ENCODE measurements around the gene ADAMTS17.

Gene ADAMTS17

DNA sequence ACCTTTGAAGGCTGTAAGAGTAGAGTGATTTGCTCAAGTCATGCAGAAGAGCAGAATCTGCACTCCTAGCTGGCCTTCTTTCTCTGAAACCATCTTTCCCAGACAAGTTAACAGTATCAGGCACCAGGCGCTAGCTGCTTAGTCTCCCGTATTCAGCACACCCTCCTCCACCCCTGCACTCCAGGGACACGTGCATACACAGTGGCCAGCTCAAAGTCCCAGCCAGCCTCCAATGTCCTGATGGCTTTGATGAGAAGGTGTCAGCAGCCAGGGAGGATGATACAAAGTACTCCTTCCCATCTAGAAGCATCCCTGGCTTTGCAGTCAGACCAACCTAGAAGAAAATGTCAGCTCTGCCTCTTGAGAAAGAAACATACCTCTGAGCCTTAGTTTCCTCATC, 177.8 kb downstream of the ADAMTS17 start:
- no peak for DNase-seq

DNA sequence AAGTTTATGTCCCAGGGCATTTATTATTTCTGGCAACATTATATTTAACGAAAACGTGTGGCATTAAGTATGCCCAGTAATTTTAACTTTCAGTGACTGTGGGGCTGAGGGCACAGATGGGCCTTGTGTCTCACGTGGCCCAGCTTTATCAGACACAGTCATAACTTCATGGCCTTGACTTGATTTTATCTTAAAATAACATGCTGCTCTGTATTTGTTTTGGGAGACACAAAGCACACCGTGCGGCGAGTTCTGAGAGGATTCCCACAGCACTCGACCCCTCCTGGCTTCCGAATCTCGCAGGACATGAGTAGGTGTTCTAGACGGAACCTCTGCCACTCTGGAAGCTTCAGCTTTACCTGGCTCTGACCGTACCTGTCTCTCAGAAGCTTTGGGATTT, 180.8 kb downstream of the ADAMTS17 start:
- no peak for DNase-seq

DNA sequence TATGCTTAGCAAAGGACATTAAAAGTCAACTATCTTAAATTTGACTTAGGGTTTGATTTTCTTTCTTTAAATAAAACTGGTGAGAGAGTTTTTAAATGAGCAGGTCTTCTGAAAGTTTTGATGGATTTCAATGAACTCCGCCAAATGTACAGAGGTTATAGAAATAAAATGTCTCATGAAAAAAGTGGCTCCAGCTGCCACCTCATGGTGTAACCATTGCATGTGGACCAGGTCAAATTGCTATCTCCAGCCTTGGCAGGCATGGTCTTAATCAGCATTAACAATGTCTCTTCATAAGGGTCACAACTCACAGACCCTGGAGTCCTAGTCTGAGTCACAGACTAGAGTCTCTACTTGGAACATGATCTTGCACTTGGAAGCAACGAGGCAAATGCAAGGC, 182.3 kb downstream of the ADAMTS17 start:
- DNase-seq, result no peak

DNA sequence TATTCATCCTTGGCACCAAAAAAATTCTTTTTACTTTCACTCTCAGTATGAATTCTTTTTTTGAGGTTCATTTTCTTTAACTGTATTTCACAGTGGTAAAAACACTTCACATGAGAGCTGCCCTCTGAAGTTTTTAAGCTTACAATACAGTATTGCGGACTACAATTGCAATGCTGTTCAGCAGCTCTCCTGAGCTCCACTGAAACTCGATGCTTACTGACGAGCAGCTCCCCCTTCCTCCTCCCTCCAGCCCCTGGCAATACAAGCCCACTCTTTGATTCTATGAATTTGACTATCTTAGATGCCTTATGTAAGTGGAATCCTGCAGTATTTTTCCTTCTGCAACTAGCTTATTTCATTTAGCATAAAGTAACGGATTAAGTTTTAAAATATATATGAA, 183.4 kb downstream of the ADAMTS17 start:
- no peak for DNase-seq

DNA sequence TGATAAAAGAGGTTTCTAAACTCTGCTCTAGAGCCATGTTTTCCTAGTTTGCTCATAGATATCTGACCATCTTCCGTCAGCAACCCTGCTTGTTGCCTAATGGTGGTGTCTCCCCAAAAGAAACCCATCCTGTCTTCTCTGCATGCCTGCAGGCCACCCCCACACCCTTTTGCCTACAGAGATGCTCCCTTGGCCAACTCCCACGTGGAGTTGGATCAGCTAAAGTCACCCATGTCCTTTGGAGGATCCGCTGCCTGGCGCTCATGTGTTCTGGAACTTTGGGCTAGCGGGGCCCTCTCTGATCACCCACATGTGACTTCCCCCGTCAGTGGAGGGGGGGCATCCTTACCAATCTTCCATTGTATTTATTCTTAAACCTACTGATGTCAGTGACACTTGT, 185.6 kb downstream of the ADAMTS17 start:
- no peak for DNase-seq

DNA sequence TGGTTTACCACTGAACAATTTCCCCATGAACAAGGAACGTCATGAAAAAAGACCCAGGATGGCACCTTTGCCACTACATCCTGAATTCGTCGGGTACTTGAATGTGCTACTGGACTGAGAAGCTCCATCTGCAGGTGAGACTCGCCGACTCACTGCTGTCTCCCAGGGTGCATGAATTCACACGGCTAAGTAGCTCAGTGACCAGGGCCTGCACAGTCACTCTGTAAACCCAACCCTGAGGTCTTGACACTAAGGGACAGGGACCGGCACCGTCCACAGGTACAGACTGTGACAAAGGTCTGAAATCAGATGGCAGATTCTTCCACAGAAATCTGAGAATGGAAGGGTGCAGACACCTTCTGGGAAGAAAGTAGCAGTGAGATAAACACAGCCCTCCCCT, 187.4 kb downstream of the ADAMTS17 start:
- DNase-seq, result no peak

DNA sequence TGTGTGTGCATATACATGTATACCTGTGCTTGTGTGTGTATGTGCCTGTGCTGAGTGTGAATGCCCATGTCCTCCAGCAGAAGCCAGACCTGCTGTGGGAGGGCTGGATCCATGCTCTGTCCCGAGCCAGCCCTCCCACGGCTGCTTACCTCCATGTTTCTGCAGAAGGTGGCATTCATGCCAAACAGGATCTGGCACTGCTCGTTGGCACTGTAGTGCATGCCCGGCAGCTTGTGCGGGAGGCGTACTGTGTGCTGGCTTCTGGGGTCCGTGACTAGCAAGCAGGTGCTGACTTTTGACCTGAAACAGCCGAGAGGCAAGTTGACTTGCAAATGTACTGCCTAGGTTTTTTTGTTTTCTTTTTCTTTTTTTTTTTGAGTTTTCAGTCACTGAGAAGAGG, 189.3 kb downstream of the ADAMTS17 start:
- DNase-seq, result no peak

DNA sequence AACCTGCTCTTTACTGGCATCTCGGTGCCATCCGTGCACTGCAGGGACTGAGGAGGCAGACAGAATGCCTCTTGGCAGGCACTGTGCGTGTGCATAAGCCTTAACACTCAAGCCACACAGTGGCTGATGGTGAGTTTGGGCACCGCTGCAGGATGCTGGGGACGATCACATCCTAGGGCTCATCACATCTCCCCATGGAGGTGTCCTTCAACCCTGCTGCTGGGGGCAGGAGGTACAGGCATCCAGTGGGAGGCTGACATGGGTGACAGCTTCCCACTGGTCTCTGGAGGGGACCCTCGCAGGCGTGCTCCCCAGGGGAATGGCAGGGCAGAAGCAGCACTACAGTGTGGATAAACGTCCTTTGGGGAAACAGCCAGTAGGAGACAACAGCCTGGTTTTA, 190.9 kb downstream of the ADAMTS17 start:
- no peak for DNase-seq

DNA sequence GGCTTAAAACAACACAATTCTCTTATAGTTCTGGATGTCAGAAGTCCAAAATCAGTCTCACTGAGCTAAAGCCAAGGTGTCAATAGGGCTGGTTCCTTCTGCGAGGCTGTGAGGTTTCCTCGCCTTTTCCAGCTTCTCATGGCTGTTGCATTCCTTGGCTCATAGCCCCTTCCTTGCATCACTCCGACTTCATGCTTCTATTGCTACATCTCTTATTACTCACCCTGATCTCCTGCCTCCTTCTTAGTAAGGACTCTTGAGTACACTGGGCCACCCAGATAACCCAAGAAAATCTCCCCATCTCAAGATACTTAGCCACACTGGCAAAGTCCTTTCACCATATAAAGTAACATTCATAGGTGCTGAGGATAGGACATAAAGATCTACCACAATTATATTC, 193.9 kb downstream of the ADAMTS17 start:
- DNase-seq, result no peak

DNA sequence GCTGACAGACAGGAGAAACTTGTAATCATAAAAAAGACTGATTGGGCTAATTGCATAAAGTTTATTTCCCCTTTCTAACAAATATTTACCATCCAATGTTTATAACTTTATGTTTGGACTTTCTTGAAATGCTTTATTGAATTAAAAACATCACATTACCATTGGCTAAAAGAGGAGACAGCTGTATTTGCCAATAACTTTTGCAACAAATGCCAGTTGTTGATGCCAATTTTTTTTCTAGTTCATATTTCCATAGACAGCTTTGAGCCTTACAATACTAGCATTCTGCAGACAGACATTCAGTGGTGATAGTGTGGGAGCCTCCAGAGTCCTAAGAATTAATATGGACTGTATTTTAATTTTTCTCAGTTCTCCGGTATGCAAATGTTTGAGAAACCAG, 198.4 kb downstream of the ADAMTS17 start:
- no peak for DNase-seq

DNA sequence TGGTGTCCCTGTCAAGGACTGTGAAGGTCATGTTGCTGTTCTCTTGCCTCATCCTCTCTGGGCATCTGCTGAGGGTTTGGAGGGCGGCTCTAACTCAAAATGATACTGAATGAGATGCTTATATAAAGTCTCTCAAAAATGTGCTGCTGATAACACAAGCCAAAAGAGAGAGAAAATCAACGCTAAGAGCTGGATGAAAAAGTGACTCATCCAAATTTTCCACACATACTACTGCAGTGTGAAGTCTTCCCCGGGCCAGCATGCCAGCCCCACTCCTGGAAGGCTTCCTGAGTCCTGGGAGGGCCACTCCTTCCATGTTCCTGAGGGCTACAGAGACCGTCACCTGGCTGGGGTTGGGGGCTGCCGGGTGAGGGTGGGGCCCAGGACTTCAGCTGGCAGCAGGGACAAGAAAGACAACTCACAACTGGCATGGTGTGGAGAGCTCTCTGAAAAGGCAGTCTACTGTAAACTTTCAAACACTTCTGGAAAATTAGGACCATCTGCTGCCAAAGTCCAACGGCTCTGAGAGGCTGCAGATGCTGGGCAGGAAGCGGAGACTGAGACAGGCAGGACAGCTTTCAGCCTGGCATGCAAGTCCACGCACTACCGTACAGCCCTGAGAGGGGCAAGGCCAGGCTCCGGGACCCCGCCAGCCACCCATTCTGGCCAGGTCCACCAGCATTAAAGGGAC, 200.3 kb downstream of the ADAMTS17 start:
- no peak for DNase-seq

DNA sequence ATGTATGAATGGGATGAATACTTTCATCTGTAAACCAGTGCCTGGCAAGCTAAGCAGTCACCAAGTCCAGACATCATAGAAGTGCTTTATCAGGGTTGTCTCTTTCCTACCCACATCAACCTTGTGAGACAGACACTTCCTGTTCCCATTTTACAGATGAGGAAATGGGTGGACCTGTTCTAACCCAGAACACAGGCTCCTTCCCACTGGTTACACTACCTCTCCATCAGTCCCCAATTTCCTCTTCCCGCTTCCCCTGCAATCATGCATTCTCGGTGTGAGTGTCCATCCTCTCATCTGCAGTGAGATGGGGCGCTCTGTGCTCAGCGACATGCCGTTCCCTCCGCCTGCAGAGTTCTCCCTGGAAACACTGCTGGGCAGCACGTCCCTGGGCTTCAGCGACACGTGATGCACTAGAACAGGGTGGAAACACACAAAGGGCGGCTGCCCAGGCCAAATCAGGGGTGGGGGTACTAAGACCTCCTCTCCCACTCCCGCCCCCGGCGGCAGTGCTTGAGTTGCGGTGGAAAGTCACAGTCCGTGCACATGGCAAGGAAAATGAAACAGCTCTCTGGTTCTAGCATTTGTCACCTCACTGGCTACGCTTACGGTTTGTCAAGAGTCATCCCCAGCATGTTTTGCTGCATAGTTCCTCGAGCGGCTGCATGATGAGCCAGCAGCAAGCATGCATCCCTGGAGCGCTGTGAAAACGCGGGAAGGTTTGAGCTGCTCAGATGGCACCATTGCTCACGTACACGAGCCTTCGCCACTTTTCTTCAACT, 201.1 kb downstream of the ADAMTS17 start:
- DNase-seq, result no peak

DNA sequence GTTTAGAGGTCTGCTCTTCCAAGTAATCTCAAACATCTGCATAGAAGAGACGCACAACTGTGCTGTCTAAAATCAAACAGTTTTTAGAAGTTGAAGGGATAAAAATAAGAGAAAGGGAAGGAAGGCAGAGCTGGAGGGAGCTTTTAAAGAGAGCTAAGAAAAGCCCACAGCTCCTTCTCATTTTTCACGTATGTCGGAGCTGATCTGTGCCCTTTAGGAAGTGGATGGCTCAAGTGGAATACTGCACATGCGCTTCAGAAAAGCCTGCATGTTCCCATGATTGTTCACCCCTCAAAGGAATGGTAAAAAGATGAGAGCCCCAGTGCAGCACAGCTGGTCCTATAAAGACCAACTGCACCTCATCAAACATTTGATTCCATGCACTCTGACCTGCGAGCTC, 207.2 kb downstream of the ADAMTS17 start:
- DNase-seq, result no peak

DNA sequence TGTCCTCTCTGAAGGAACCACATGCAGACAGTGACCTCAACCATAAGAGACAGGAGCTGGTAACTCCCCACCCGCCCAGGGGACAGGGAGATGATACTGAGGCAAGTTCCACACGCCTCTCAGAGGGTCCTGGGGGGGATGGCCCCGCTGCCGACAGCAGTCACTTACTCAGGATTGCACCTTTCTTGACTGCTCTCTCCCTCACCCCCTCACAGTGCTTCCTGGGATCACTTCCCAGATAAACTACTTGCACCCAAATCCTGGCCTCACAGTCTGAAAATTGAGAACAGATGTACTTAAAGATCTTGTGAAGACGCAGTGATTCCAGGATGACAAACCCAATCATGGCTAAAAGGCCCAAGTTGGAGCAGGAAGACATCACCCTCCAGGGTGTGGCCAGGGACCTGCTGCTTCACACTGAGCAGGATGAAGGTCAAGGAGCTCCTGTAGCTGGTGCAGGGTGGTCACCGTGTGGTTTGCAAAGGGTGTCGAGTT, 207.6 kb downstream of the ADAMTS17 start:
- no peak for DNase-seq

DNA sequence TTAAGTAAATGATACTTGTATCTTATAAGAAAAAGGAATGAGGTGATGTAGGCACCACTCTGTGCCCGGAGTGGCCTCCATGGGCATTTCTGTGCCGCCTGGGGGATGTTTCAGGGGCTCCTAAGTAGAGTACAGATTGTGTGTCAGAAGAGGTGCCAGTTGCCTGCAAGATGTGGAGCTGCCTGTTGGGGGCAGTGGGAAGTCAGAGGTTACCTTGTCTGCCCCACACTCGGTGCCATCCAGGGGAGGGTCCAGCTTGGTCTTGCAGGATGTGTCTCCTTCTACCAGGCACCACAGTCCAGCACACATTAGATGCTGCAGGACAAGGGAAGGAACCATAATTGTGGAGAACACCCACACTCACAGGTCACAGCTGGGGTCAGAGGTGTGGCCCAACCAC, 208.8 kb downstream of the ADAMTS17 start:
- no peak for DNase-seq

DNA sequence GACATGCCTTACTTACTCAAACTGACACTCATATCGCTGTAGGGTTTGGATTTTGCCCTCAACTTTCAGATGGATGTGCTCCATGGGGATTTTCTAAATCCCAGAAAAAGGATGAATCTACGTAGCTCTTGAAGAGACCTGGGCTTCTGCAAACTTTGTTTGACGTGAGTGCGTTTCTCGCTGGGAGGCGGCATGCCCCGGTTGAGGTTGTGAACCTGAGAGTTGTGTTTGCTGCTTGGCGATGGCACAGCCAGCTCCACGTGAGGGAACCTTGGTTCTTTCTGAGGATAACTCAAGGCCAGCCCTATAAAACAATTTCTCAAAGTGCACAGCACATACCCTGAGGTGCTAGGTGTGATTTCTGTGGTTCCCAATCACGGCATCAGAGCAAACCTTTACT, 209.5 kb downstream of the ADAMTS17 start:
- DNase-seq, result no peak

DNA sequence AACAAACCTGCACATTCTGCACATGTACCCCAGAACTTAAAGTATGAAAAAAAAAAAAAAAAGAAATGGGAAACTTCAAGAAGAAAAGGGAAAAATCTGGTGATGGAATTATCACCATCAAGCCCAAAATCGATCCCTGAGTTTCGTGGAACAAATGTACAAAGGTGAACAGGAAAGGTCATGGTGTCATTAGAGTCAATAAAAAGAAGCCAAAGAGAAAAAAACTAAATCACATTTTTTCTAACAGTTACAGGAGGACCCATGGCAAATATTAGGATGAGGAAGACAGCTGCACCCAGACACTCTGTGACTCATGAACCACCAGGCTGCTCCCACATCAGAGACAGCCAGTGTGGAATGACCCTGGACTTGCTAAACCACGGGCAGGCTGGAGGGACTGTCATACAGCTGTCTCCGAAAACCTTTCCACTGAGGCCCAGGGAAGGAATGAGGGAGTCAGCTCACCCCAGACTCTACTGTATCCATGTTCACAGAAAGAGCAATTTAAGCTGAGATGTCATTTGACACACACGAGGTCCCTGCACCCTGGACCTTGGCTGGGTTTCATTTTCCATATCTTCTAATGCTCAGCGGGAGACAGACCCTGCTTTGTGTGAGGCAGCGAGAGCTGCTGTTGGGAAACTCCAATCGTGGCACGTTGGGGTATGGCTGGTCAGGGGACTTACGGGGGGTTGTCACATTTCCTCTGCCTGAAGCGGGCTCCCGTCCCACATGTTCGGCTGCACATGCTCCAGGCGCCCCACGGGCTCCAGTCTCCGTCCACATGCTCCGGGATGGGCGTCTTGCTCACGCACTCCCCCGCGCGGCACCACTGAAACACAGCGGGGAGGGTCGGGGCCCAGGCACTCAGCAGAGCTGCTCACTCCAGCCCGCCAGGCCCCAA, 210.2 kb downstream of the ADAMTS17 start:
- no peak for DNase-seq

DNA sequence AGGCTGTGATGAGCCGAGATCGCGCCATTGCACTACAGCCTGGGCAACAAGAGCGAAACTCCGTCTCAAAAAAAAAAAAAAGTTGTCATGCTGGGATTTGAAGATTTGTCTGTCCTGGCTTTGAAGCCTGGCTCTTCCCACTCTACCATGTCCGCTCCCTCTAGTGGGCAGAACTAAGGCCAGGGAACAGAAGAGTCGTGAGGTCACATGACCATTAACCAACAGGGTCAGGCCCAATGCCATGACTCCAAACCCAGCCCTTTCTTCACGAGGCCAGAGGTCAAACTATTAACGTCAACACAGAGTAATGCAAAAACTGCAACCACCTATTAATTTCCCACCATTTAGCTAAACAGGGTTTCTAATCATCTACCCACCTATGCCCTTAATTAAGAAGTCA, 212.1 kb downstream of the ADAMTS17 start:
- DNase-seq, result no peak

DNA sequence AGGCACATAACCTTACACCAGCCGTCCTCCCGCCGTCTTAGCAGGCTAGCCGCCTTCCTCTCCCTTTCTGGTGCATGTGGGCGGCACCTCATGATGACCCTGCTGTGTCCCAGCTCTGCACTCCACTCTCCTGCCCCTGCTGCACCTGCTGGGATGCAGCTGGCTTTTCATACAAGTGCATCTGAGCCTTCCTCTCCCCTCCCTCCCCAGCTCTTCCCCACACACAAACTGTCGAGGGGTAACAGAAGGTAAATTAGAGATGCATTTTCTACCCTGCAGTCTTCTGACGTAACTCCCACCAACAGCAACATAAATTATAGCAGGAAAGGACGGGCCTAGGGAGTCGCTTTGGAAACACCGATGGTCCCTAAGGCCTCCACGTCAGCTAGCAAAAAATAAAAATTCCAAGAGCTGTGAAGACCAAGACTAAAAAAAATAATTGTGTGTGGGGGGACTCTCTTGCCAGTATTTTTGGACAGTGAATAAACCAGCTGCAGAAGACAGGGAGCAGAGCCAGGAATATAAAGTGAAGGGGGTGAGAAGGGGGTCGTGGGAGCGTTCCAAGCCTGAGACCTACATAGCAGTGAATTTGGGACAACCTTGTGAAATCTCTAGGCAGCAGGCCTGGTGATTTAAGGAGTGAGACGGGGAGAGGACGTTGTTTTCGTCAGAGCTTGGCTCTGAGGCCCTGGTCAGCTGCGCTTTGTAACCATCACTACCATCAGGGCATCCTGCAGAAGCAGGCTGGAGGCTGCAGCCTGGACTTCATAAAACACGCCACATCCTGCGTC, 216.2 kb downstream of the ADAMTS17 start:
- DNase-seq, result no peak

DNA sequence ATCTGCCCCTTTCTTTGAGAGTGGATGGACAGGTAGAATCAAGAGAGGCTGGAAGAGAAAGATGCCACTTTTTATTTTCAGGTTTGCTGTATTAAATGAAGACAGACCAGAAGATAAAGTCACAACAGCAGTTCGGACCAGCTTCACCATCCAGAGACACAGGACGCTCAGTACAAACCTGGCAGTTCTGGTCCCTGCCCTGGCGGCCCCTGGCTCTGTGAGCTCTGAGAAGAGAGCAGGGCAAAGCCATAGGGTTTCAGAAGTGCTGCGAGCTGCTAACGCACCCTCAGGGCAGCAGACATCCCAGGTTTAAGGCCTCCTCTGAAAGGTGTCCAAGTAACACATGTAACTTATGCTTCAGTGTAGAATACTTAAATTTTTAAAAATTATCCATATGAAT, 216.8 kb downstream of the ADAMTS17 start:
- DNase-seq, result no peak

DNA sequence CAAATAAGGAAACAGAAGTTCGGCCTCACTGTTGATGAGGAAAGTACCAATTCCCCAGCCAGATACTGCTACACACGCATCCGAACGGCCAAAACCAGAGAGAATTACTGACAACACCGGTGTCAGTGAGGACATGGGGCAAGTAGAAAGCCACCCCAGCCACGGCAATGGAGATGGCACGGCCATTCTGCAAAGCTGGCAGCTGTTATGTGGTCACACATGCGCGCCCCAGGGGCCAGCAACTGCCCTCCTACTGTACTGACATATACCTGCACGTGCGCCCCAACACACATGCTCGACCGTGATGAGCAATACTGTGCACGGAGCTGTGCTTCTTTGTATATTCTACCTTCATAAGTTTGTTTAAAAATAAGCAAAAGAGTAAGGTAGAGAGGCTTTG, 217.4 kb downstream of the ADAMTS17 start:
- no peak for DNase-seq

DNA sequence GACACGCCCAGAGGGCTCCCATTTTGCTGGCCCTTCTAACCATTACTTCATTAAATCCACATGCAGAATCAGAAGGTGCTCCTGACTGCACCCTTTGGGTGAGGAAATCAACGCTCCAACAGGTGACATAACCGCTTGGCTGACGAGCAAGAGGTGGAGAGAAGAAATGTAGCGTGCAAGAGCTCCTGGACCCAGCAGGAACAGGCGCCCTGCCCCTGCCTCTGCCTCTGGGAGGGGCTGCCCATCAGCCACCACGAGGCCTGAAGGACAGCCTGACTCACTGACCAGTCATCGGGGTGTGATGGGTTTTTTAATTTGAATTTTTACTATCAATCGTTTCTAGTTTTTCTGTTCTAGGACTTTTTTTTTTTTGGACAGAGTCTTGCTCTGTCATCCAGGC, 218.2 kb downstream of the ADAMTS17 start:
- no peak for DNase-seq

DNA sequence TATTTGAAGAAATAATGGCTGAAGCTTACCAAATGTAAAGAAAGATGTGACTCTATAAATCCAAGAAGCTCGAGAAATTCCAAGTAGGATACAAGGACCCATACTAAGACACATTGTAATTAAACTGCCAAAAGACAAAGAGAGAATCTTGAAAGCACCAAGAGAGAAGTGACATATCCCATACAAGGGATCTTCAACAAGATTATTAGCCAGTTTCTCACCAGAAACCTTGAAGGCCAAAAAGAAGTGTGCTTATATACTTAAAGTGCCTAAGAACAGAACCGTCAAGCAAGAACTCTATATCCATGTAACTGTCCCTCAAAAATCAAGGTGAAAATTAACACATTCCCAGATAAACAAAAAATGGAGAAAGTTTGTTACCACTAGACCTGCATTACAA, 220.5 kb downstream of the ADAMTS17 start:
- DNase-seq, result no peak
